Anterior cingulate cortex (tissue), 58 donors: ENCODE results near the gene POM121.
"Not testable (repeated sequence)": the region's sequence is repeated elsewhere in the genome, so short reads cannot be mapped to it uniquely, and the experiment has no call there.

Experiments
- DNase-seq, 58 donors: peaks; one replicate each; lab custom pipeline; 2025; lab: John Stamatoyannopoulos, UW

Gene POM121

GRCh38 chr7:72948714-72949113, 23.8 kb downstream of the POM121 start:
- not testable (repeated sequence) for DNase-seq

GRCh38 chr7:72949276-72949675, 24.4 kb downstream of the POM121 start:
- DNase-seq: not testable (repeated sequence)

- peak in 2 of 58 donors; percentile 4 to 27 for DNase-seq
Observed at GRCh38 chr7:72949686-72950085, 24.8 kb downstream of the POM121 start.

- DNase-seq: not testable (repeated sequence)
Observed at GRCh38 chr7:72950432-72950831, 25.5 kb downstream of the POM121 start.

GRCh38 chr7:72953901-72954562, 29.1 kb downstream of the POM121 start:
- not testable (repeated sequence) for DNase-seq

- not testable (repeated sequence) for DNase-seq
Observed at GRCh38 chr7:72954563-72955198, 29.8 kb downstream of the POM121 start.

GRCh38 chr7:72960029-72960428, 35.1 kb downstream of the POM121 start:
- DNase-seq: not testable (repeated sequence)

GRCh38 chr7:72960626-72961345, 35.9 kb downstream of the POM121 start:
- not testable (repeated sequence) for DNase-seq

- DNase-seq: not testable (repeated sequence)
Observed at GRCh38 chr7:72961346-72961650, 36.4 kb downstream of the POM121 start.

GRCh38 chr7:72963056-72963455, 38.2 kb downstream of the POM121 start:
- DNase-seq: not testable (repeated sequence)

GRCh38 chr7:72965186-72965975, 40.5 kb downstream of the POM121 start:
- not testable (repeated sequence) for DNase-seq

- DNase-seq: not testable (repeated sequence)
Observed at GRCh38 chr7:72966892-72967291, 42.0 kb downstream of the POM121 start.

- not testable (repeated sequence) for DNase-seq
Observed at GRCh38 chr7:72968980-72969516, 44.2 kb downstream of the POM121 start, which contains the start of gene TRIM74. Gene TRIM74, minus strand, starts transcription at chr7:72969466. Its CDS starts 3,309 bp downstream, at chr7:72966157.

GRCh38 chr7:72969688-72970087, 44.8 kb downstream of the POM121 start:
- DNase-seq: not testable (repeated sequence)

- not testable (repeated sequence) for DNase-seq
Observed at GRCh38 chr7:72971505-72971904, 46.6 kb downstream of the POM121 start.

- not testable (repeated sequence) for DNase-seq
Observed at GRCh38 chr7:72974781-72975180, 49.9 kb downstream of the POM121 start.

GRCh38 chr7:72975656-72976286, 50.9 kb downstream of the POM121 start:
- not testable (repeated sequence) for DNase-seq

GRCh38 chr7:72976434-72976833, 51.5 kb downstream of the POM121 start:
- not testable (repeated sequence) for DNase-seq

- DNase-seq: not testable (repeated sequence)
Observed at GRCh38 chr7:72980382-72980781, 55.5 kb downstream of the POM121 start.

- not testable (repeated sequence) for DNase-seq
Observed at GRCh38 chr7:72982084-72982483, 57.2 kb downstream of the POM121 start.
